DMS53 treated with DMSO at 0.1 percent for 48 hours (cell line): ENCODE results near the gene ADAMTS15.

Experiments used
- DNase-seq: peaks from one replicate; lab custom pipeline; 2025; ENCODE audit not compliant: unreplicated experiment; lab: John Stamatoyannopoulos, UW

The ADAMTS15 gene

GRCh38 chr11:130478204-130478701, 29.8 kb downstream of the ADAMTS15 start:
- DNase-seq, result no peak

DNA sequence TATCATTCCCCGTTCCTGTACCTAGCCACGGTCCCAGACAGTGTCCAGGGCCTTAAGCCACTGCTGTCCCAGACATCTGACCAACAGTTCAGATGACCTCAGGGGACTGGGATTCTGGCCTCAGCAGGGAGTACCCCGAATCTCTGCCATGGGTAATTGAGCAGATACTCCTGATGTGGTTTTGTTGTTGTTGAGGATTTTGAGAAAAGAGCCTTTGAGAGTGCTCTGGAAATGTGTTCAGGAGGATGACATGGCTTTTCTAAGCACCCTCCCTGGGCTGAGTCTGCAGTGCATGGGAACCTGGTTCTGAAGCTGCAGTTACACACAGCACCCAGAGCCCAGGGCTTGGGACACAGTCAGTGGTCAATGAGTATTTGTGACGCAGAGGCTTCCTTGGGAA, 30.4 kb downstream of the ADAMTS15 start:
- DNase-seq, result no peak

GRCh38 chr11:130480186-130480585, 31.7 kb downstream of the ADAMTS15 start:
- DNase-seq, result no peak

GRCh38 chr11:130480711-130481140, 32.3 kb downstream of the ADAMTS15 start:
- DNase-seq, result no peak

- DNase-seq, result no peak
Measured at GRCh38 chr11:130483124-130483523, 34.7 kb downstream of the ADAMTS15 start.

DNA sequence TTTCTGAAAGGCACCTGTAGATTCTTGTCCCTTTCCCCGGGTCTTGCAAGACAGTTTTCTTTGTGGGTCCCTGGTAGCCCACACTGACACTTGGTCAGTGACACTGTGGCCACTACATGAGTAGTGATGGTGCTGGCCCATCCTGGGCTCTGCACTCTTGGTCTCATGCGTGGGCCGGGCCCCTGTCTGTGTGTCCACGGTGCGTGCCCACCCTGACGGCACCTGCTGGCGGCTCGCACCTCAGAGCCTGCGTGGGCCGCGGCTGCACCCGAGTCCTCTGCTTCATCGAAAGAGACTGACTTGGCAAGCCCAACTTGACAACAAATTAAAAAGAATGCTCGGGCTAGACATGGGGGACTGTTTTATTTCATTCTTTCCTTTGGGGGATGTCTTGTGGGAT, 37.5 kb downstream of the ADAMTS15 start:
- no peak for DNase-seq

- DNase-seq, result no peak
Measured at GRCh38 chr11:130486391-130486836, 38.0 kb downstream of the ADAMTS15 start.

GRCh38 chr11:130486987-130487923, 38.8 kb downstream of the ADAMTS15 start:
- no peak for DNase-seq

- DNase-seq, result no peak
Measured at GRCh38 chr11:130487924-130488815, 39.7 kb downstream of the ADAMTS15 start.

DNA sequence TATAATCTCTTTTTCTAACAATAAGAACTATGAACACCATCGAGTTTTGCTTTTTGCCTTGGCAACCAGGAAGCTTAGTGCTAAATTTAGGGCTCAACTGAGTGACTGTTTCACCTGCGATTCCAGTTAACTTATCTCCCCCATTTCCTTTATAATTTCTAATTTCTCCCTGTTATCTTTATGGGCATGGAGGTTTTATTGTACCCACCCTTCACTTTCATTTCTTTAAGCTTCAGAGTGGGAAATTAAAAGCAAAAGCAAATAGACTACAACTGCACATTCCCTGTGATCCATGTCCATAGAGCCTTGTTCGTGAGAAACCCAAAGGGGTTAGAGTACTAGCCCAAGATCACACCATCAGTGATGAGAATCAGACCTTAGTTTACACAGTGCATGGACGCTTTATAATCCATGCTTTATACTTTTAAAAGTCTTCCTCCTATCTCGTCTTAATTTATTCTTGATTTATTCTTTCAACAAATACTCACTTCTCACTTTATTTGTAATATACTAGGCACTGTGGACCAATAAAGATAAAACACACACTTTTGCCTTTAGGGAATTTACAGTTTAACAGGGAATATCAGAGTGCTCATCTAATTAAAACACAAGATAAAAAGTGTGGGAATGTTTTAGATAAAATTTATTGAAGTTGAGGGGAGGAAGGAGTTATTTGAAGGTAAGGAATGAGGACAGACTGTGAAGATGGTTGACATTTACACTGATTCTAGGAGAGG, 40.6 kb downstream of the ADAMTS15 start:
- DNase-seq, result no peak

GRCh38 chr11:130489716-130490115, 41.3 kb downstream of the ADAMTS15 start:
- no peak for DNase-seq

DNA sequence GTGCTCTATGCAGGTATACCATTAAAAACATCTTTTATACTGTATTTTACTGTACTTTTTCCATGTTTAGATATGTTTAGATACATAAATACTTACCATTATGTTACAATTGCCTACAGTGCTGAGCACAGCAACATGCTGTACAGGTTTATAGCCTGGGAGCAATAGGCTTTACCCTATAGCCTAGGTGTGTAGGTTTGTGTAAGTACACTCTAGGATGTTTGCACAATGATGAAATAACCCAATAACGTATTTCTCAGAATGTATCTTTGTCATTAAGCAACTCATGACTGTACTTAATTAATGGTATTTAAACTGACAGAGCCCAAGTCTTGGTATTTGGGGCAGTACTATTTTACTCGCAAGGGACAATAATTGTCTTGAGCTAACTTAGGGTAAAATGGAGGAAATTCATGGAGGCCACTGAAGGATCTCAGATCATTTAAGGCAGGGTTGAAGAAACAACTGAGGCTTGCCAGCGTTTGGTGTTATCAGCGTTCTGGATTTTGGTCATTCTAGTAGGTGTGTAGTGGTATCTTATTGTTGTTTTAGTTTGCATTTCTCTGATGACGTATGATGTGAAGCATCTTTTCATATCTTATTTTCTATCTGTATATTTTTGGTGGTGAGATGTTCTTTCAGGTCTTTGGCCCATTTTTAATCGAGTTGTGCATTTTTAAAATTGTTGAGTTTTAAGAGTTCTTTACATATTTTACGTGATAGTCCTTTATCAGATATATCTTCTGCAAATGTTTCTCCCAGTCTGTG, 42.4 kb downstream of the ADAMTS15 start:
- DNase-seq, result no peak

DNA sequence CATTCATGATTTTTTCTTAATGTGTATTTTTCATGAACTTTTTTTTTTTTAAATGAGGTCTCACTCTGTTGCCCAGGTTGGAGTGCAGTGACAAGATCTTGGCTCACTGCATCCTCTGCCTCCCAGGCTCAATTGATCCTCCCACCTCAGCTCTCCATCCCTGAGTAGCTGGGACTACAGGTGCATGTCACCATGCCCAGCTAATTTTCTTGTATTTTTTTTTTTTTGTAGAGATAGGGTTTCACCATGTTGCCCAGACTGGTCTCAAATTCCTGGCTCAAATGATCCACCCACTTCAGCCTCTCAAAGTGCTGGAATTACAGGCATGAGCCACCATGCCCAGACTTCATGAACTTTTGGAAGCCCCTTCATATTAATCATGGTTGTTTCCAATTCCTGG, 49.7 kb downstream of the ADAMTS15 start:
- no peak for DNase-seq

DNA sequence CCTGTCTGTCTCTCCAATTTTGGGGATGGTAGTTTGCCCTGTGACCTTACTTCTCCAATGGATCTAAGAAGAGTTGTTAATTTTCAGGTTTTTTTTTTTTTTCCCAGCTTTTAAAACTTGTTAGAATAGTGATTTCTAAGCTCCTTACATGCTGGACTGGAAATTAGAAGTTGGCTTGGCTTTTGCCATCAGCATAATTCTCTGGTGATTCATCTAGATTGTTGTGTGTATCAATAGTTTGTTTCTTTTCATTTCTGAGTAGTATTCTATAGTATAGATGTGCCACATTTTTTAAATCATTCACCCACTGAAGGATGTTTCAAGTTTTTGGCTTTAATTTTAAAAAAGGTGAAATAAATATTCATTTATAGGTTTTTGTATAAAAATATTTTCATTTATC, 51.4 kb downstream of the ADAMTS15 start:
- no peak for DNase-seq

- DNase-seq, result no peak
Measured at GRCh38 chr11:130504317-130504716, 55.9 kb downstream of the ADAMTS15 start.

DNA sequence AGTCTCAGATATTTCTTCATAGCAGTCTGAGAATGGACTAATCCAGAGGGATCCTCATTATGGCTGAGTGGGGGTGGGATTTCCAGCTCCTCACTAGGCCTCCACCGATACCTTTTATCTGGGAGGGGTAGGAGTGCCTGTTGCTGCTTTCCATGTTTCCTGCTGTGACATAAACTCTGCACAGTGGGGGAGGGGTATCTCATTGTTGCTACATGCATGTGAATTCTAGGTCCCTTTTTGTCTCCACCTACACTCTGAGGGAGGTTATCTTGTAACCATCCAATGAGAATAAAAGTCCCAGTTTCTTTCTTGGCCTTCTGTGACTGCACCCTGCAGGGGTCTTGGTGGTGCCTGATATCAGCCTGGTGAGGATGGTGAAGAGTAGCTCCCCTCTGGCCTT, 60.5 kb downstream of the ADAMTS15 start:
- no peak for DNase-seq

- DNase-seq, result no peak
Measured at GRCh38 chr11:130509942-130510341, 61.5 kb downstream of the ADAMTS15 start.

DNA sequence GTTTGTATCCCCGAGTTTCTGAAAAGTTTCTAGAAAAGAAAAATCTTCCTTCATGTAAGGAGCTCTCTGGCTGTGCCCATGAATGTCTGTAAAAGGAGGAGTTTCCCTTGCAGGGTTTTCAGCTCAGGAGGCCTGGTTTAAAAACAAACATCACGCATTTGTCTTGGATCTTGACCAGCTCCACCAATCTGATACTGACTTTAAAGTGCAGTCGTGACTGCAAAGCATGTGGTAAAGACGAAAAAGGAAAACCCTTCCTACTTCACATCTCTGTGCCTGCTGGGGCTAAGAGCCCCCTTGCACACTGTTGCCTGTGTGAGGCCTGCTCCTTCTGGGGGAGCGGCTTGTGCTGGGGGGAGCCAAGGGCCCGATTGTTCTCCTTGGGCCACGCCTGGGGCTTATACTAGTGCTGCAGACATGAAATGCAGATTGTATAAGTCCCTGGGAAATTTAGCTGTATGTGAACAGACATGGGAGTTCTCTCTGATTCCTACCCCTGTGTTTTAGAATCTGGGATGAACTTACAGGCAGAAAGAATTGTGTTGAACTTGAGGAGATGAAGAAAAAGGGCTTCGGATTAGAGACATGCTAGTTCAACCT, 62.1 kb downstream of the ADAMTS15 start:
- no peak for DNase-seq

- DNase-seq, result no peak
Measured at GRCh38 chr11:130511765-130512164, 63.3 kb downstream of the ADAMTS15 start.

- no peak for DNase-seq
Measured at GRCh38 chr11:130512662-130513061, 64.2 kb downstream of the ADAMTS15 start.
